ENCODE data around the gene VAMP1.

Gene VAMP1

DNA sequence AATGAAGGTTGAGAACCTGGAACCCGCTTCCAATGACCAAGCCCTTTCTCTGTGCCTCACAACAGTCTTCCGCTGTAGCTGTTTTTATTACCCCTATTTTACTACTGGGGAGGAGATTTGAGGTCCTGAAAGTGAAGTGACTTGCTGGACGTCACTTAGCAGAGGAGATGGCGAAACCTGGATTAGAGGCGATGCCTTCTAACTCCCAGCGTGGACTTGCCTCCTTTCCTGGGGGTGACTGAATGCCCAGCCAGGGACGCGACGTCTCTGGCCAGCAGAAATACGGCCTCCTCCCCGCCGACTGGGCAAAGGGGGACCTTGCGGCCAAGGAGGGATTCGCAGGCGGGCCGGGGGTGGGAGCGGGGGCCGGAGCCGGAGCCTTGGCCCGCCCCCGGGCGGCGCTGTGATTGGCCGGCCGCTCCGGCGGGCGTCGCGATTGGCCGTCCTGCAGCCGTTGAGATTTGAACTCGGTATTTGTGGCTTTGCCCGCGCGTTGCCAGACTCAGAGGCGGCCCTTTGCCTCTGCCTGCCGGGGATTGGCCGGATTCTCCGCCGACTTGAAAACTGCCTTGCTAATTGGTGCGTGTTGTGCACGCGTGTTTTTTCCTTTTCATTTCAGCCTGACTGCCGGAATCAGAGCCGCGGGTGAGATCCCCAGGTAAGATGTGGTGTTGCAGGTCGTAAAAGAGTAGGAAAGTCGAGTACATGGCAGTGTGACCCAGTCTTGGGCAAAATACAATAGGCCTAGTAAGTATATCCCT lies 23.2 kb upstream of the VAMP1 start, which contains the start of gene NCAPD2 (continued):
- TF ChIP-seq, protein P1, sequence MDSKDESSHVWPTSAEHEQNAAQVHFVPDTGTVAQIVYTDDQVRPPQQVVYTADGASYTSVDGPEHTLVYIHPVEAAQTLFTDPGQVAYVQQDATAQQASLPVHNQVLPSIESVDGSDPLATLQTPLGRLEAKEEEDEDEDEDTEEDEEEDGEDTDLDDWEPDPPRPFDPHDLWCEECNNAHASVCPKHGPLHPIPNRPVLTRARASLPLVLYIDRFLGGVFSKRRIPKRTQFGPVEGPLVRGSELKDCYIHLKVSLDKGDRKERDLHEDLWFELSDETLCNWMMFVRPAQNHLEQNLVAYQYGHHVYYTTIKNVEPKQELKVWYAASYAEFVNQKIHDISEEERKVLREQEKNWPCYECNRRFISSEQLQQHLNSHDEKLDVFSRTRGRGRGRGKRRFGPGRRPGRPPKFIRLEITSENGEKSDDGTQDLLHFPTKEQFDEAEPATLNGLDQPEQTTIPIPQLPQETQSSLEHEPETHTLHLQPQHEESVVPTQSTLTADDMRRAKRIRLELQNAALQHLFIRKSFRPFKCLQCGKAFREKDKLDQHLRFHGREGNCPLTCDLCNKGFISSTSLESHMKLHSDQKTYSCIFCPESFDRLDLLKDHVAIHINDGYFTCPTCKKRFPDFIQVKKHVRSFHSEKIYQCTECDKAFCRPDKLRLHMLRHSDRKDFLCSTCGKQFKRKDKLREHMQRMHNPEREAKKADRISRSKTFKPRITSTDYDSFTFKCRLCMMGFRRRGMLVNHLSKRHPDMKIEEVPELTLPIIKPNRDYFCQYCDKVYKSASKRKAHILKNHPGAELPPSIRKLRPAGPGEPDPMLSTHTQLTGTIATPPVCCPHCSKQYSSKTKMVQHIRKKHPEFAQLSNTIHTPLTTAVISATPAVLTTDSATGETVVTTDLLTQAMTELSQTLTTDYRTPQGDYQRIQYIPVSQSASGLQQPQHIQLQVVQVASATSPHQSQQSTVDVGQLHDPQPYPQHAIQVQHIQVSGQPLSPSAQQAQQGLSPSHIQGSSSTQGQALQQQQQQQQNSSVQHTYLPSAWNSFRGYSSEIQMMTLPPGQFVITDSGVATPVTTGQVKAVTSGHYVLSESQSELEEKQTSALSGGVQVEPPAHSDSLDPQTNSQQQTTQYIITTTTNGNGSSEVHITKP (tag by site-specific recombination; IDR thresholded peaks at IDR 0.05): peak; percentile 57; the same call in 1 of the 2 replicates
- TF ChIP-seq, protein P2, sequence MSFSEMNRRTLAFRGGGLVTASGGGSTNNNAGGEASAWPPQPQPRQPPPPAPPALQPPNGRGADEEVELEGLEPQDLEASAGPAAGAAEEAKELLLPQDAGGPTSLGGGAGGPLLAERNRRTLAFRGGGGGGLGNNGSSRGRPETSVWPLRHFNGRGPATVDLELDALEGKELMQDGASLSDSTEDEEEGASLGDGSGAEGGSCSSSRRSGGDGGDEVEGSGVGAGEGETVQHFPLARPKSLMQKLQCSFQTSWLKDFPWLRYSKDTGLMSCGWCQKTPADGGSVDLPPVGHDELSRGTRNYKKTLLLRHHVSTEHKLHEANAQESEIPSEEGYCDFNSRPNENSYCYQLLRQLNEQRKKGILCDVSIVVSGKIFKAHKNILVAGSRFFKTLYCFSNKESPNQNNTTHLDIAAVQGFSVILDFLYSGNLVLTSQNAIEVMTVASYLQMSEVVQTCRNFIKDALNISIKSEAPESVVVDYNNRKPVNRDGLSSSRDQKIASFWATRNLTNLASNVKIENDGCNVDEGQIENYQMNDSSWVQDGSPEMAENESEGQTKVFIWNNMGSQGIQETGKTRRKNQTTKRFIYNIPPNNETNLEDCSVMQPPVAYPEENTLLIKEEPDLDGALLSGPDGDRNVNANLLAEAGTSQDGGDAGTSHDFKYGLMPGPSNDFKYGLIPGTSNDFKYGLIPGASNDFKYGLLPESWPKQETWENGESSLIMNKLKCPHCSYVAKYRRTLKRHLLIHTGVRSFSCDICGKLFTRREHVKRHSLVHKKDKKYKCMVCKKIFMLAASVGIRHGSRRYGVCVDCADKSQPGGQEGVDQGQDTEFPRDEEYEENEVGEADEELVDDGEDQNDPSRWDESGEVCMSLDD (tag by site-specific recombination; IDR thresholded peaks at IDR 0.05): peak; percentile 84
- TF ChIP-seq ZNF146 (tag by site-specific recombination; IDR thresholded peaks at IDR 0.05) (peak; percentile 17; the same call in 1 of the 2 replicates), EGR2 (tag by site-specific recombination; IDR thresholded peaks at IDR 0.05; ENCODE audit: low read depth) (peak; percentile 73), SP7 (tag by site-specific recombination; IDR thresholded peaks at IDR 0.05) (peak; percentile 27; the same call in 1 of the 2 replicates), ZNF548 (tag by site-specific recombination; IDR thresholded peaks at IDR 0.05) (no peak), ZBTB21 (tag by site-specific recombination; IDR thresholded peaks at IDR 0.05) (peak; percentile 42), ZNF555 (tag by site-specific recombination; conservative IDR thresholded peaks at IDR 0.05) (no peak), ZNF114 (tag by site-specific recombination; IDR thresholded peaks at IDR 0.05) (no peak), ZNF433 (tag by site-specific recombination; IDR thresholded peaks at IDR 0.05; ENCODE audit: low read depth) (no peak), KLF10 (tag by site-specific recombination; IDR thresholded peaks at IDR 0.05) (peak; percentile 82), ZNF777 (tag by site-specific recombination; IDR thresholded peaks at IDR 0.05; ENCODE audit: borderline replicate concordance) (0 out of 2 replicates have a peak, but pooled peaks have one; percentile 28), ZNF24 (tag by site-specific recombination; IDR thresholded peaks at IDR 0.05) (no peak; the same call in 1 of the 2 replicates), ZNF664 (tag by site-specific recombination; IDR thresholded peaks at IDR 0.05) (no peak), REPIN1 (tag by site-specific recombination; IDR thresholded peaks at IDR 0.05; ENCODE audit: low read depth) (no peak; the same call in 1 of the 2 replicates), ZNF175 (tag by site-specific recombination; IDR thresholded peaks at IDR 0.05) (no peak), ZNF248 (tag by site-specific recombination; IDR thresholded peaks at IDR 0.05) (no peak), MZF1 (tag by site-specific recombination; IDR thresholded peaks at IDR 0.05; ENCODE audit: borderline replicate concordance) (peak; percentile 100), IKZF3 (tag by site-specific recombination; IDR thresholded peaks at IDR 0.05) (peak; percentile 47; the same call in 1 of the 2 replicates), KLF9 (tag by site-specific recombination; IDR thresholded peaks at IDR 0.05; ENCODE audit: low read depth) (no peak), ZNF510 (tag by site-specific recombination; IDR thresholded peaks at IDR 0.05; ENCODE audit: insufficient replicate concordance) (no peak), ZNF2 (tag by site-specific recombination; IDR thresholded peaks at IDR 0.05) (peak; percentile 13), ZIC2 (tag by site-specific recombination; IDR thresholded peaks at IDR 0.05) (no peak), HOXA7 (CRISPR knock-in tag; IDR thresholded peaks at IDR 0.05; ENCODE audit: borderline replicate concordance) (no peak), ZNF560 (tag by site-specific recombination; IDR thresholded peaks at IDR 0.05; ENCODE audit: borderline replicate concordance) (no peak), ZNF23 (tag by site-specific recombination; IDR thresholded peaks at IDR 0.05; ENCODE audit: borderline replicate concordance) (no peak), ZNF391 (tag by site-specific recombination; IDR thresholded peaks at IDR 0.05; ENCODE audit: borderline replicate concordance, low read depth) (no peak)
- TF ChIP-seq, protein P3, sequence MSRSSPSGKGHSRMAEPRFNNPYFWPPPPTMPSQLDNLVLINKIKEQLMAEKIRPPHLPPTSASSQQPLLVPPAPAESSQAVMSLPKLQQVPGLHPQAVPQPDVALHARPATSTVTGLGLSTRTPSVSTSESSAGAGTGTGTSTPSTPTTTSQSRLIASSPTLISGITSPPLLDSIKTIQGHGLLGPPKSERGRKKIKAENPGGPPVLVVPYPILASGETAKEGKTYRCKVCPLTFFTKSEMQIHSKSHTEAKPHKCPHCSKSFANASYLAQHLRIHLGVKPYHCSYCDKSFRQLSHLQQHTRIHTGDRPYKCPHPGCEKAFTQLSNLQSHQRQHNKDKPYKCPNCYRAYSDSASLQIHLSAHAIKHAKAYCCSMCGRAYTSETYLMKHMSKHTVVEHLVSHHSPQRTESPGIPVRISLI (tag by site-specific recombination; IDR thresholded peaks at IDR 0.05): peak; percentile 73
- TF ChIP-seq, protein P4, sequence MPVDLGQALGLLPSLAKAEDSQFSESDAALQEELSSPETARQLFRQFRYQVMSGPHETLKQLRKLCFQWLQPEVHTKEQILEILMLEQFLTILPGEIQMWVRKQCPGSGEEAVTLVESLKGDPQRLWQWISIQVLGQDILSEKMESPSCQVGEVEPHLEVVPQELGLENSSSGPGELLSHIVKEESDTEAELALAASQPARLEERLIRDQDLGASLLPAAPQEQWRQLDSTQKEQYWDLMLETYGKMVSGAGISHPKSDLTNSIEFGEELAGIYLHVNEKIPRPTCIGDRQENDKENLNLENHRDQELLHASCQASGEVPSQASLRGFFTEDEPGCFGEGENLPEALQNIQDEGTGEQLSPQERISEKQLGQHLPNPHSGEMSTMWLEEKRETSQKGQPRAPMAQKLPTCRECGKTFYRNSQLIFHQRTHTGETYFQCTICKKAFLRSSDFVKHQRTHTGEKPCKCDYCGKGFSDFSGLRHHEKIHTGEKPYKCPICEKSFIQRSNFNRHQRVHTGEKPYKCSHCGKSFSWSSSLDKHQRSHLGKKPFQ (tag by site-specific recombination; IDR thresholded peaks at IDR 0.05): peak; percentile 36; the same call in 1 of the 2 replicates
- TF ChIP-seq, protein P5, sequence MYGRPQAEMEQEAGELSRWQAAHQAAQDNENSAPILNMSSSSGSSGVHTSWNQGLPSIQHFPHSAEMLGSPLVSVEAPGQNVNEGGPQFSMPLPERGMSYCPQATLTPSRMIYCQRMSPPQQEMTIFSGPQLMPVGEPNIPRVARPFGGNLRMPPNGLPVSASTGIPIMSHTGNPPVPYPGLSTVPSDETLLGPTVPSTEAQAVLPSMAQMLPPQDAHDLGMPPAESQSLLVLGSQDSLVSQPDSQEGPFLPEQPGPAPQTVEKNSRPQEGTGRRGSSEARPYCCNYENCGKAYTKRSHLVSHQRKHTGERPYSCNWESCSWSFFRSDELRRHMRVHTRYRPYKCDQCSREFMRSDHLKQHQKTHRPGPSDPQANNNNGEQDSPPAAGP (tag by site-specific recombination; IDR thresholded peaks at IDR 0.05): peak; percentile 18; the same call in 1 of the 2 replicates
